Mesothelial cell of epicardium (in vitro differentiated cells): ENCODE measurements around the gene DHX58. TPM values are rescaled to one million over a fixed set of nuclear protein-coding genes. Genes with fewer than 3 reads are reported as not detected.

Experiments
- DNase-seq, 2 experiments: peaks; one replicate each; pipeline ENCODE4 v3.0.0; 2021; ENCODE audit warnings: low spot score in 2 of 2; ENCODE audit not compliant: unreplicated experiment in 2 of 2
- H3K27ac Mint-ChIP-seq: 2 replicates; pipeline ENCODE4 v1.8.0; 2021; ENCODE audit warnings: mixed read lengths
- H3K27me3 Mint-ChIP-seq: 2 replicates; pipeline ENCODE4 v1.8.0; 2021; ENCODE audit warnings: low read depth, mixed read lengths
- H3K36me3 Mint-ChIP-seq: 2 replicates; pipeline ENCODE4 v1.8.0; 2021; ENCODE audit warnings: mixed read lengths
- H3K4me1 Mint-ChIP-seq: 2 replicates; pipeline ENCODE4 v1.8.0; 2021; ENCODE audit warnings: mixed read lengths
- H3K4me3 Mint-ChIP-seq: 2 replicates; pipeline ENCODE4 v1.8.0; 2021; ENCODE audit warnings: mild to moderate bottlenecking, moderate library complexity, mixed read lengths
- H3K9me3 Mint-ChIP-seq: 2 replicates; pipeline ENCODE4 v1.8.0; 2021; ENCODE audit warnings: mixed read lengths
- CTCF ChIP-seq: fragments of 200-600 bp; sonication (generic); IDR thresholded peaks from one replicate; pipeline ENCODE4 v1.5.0; 2021; ENCODE audit warnings: antibody characterized with exemption; ENCODE audit not compliant: unreplicated experiment
- total RNA-seq: library from RNA; stranded (reverse); gene quantifications from 3 replicates; pipeline ENCODE4 v1.2.1, GENCODE V29; 2021

The DHX58 gene
- total RNA-seq, 1 donor from 2014 or later = 11.3 TPM

- Mint-ChIP-seq H3K27me3 (peaks cover 7% of the 10 kb centered on the region), H3K36me3 (no peaks in the 10 kb centered on the region), H3K4me1 (peaks cover 13% of the 10 kb centered on the region), H3K9me3 (no peaks in the 10 kb centered on the region), H3K27ac (no peak overlapping the region), H3K4me3 (no peak overlapping the region)
- no peak for TF ChIP-seq CTCF
- no peak for DNase-seq
Measured at GRCh38 chr17:42087736-42088705, 24.5 kb downstream of the DHX58 start.

DNA sequence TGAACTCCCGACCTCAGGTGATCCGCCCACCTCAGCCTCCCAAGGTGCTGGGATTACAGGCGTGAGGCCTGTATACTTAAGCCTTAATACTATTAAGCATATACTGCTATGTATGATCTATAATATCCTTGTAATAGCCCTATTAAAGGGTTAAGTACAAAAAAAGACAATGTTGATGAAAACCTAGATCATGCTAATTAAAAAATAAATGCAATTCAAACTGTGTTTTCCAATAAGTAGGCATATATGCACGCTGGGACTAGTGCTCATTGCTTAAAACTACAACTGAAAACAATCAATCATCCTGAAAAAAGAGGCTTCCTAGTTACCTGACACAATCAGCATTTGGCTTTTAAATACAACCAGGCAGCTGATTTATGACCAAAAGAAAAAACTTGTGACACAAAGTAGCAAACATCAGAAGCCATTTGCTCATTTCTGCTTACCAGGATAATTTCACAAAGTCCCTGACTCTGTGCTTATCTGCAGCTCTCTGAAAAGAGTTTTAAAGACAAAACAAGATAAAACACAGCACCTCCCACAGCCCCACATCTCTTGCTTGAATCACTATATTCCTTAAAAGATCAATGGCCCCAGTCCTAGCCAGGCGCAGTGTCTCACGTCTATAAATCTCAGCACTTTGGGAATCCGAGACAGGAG is 25.3 kb downstream of the DHX58 start:
- TF ChIP-seq CTCF = no peak
- no peaks in the 10 kb centered on the region for H3K9me3 Mint-ChIP-seq

DNA sequence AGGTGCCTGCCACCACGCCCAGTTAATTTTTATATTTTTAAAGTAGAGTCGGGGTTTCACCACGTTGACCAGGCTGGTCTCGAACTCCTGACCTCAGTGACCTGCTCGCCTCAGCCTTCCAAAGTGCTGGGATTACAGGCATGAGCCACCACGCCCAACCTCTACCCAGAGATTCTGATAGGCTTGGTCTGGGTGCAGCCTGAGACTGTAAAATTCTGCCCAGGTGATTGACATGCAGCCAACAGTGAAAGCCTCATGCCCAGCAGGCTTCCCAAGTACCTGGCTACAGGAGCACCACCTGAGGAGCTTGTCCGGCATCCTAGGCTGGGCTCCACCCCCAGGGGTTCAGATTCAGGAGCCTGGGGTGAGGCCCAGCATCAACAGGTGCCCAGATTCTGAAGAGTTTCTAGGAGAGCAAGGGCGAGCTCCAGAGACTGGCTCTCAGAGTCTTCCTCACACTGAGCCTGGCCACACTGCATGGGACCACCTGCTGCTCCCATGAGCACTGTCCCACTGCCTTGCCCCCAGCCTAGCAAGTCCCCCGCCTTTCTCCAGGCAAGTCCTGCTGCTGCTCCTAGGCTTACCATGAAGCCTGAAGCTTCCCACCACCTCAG is 30.9 kb downstream of the DHX58 start:
- Mint-ChIP-seq H3K36me3 (no peaks in the 10 kb centered on the region), H3K4me1 (no peaks in the 10 kb centered on the region), H3K4me3 (no peak overlapping the region), H3K27ac (no peak overlapping the region), H3K9me3 (no peaks in the 10 kb centered on the region), H3K27me3 (peaks cover 7% of the 10 kb centered on the region)
- no peak for DNase-seq
- TF ChIP-seq CTCF = no peak

More for the DNA sequence above, 25.3 kb downstream of the DHX58 start:
- DNase-seq = no peak
- Mint-ChIP-seq H3K36me3 (no peaks in the 10 kb centered on the region), H3K4me3 (no peak overlapping the region), H3K27ac (peak overlapping the region; percentile 5), H3K27me3 (peaks cover 7% of the 10 kb centered on the region), H3K4me1 (peaks cover 13% of the 10 kb centered on the region)

DNA sequence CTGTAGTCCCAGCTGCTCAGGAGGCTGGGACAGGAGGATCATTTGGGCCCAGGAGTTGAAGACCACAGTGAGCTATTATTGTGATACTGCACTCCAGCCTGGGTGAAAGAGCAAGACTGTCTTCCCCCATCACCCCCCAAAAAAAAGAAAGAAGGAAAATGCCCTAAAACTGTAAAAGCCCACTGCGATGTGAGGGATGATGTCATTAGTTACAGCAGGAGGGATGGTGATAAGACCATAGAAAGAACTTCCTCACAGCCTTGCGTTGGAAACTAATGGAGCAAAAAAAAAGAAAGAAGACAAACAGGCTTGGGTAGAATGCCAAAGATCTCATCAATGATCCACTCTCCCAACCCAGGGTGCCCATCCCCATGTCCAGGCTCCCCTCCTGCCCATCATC is 33.0 kb downstream of the DHX58 start:
- no peak for DNase-seq
- TF ChIP-seq CTCF = no peak
- H3K27ac Mint-ChIP-seq = no peak overlapping the region
- no peaks in the 10 kb centered on the region for H3K9me3 Mint-ChIP-seq
- no peaks in the 10 kb centered on the region for H3K4me1 Mint-ChIP-seq
- peaks cover 15% of the 10 kb centered on the region for H3K27me3 Mint-ChIP-seq
- H3K36me3 Mint-ChIP-seq = no peaks in the 10 kb centered on the region
- no peak overlapping the region for H3K4me3 Mint-ChIP-seq

GRCh38 chr17:42078396-42079043 is 34.0 kb downstream of the DHX58 start:
- TF ChIP-seq CTCF = no peak
- Mint-ChIP-seq H3K27me3 (peaks cover 23% of the 10 kb centered on the region), H3K27ac (no peak overlapping the region), H3K4me1 (no peaks in the 10 kb centered on the region), H3K4me3 (no peak overlapping the region), H3K9me3 (no peaks in the 10 kb centered on the region), H3K36me3 (no peaks in the 10 kb centered on the region)
- no peak for DNase-seq
